HCT116 (cell line): Measurements from ENCODE around the gene SLC24A3. TPM values are rescaled to one million over a fixed set of nuclear protein-coding genes. Genes with fewer than 3 reads are reported as not detected.

Source experiments
- ATAC-seq: fragments of 200-7000 bp; cut with Tn5 transposase; 2 replicates; pipeline ENCODE4 v1.9.1; 2020; ENCODE audit warnings: mild to moderate bottlenecking, moderate library complexity
- BruUV-seq: library from RNA; stranded (reverse); fragments of 400-500 nt; replicated peaks from 2 replicates; lab custom pipeline; 2021; lab: Mats Ljungman, UMichigan
- CTCF ChIA-PET: fragments of 300-600 bp; sonication (Branson Sonifier 250); formaldehyde crosslinking; loops from one replicate; lab custom pipeline; 2021; ENCODE audit warnings: antibody characterized with exemption; lab: Charles Lee
- POLR2A ChIA-PET: fragments of 300-600, 350-600 bp; sonication (Branson Sonifier 250); formaldehyde crosslinking; loops from one replicate; lab custom pipeline; 2021; ENCODE audit warnings: antibody characterized with exemption; lab: Charles Lee
- RAD21 ChIA-PET, 2 experiments: fragments of 300-600 bp; sonication (Branson Sonifier 250); formaldehyde crosslinking; loops; one replicate each; lab custom pipeline; 2023; ENCODE audit warnings: low total read pairs in 2 of 2; ENCODE audit not compliant: uncharacterized antibody in 2 of 2, unreplicated experiment in 2 of 2, low non-redundant PET in 1 of 2; lab: Charles Lee
- DNase-seq: peaks from one replicate; pipeline ENCODE4 v3.0.0-alpha.2; 2010; ENCODE audit warnings: low read depth, low spot score
- H2AFZ ChIP-seq: fragments of 200-600 bp; shearing (Covaris generic), sonication (generic); 2 replicates; pipeline ENCODE4 v1.6.1; 2017; ENCODE audit warnings: low read depth, mixed run types, mixed read lengths, antibody characterized with exemption, low read length; ENCODE audit not compliant: poor library complexity, severe bottlenecking
- H3K27ac ChIP-seq: 2 replicates; pipeline ENCODE4 v1.5.1; 2012; ENCODE audit warnings: low read depth, low read length
- H3K27me3 ChIP-seq: fragments of 200-600 bp; sonication (generic); 2 replicates; pipeline ENCODE4 v1.6.1; 2016; ENCODE audit warnings: mixed run types, low read length, mixed read lengths; ENCODE audit not compliant: insufficient read depth
- H3K36me3 ChIP-seq, 2 experiments: fragments of 200-500 bp in 1 of 2; fragments of 200-600 bp in 1 of 2; sonication (Bioruptor generic) in 1 of 2; sonication (generic) in 1 of 2; 2 replicates each; pipeline versions ENCODE4 v1.5.1 to v1.6.1; 2014 to 2016; ENCODE audit warnings: low read length in 2 of 2, inconsistent platforms in 1 of 2, mixed read lengths in 1 of 2, mixed run types in 1 of 2; ENCODE audit not compliant: insufficient read depth in 2 of 2, control insufficient read depth in 1 of 2
- H3K4me1 ChIP-seq, 2 experiments: fragments of 200-600 bp in 1 of 2; sonication (generic) in 1 of 2; 2 replicates each; pipeline versions ENCODE4 v1.5.1 to v1.6.1; 2012 to 2017; ENCODE audit warnings: low read length in 2 of 2, inconsistent platforms in 1 of 2, mild to moderate bottlenecking in 1 of 2, mixed read lengths in 1 of 2, mixed run types in 1 of 2, moderate library complexity in 1 of 2; ENCODE audit not compliant: insufficient read depth in 2 of 2, control insufficient read depth in 1 of 2
- H3K4me2 ChIP-seq: fragments of 200-600 bp; sonication (generic); 2 replicates; pipeline ENCODE4 v1.6.1; 2017; ENCODE audit warnings: mixed run types, low read length, mixed read lengths
- H3K4me3 ChIP-seq, 2 experiments: fragments of 200-600 bp in 1 of 2; sonication (generic) in 1 of 2; replicated peaks in 1 of 2; 2 replicates each; pipeline ENCODE4 v1.5.1; 2011 to 2016; ENCODE audit warnings: low read length in 2 of 2, control low read depth in 1 of 2, low read depth in 1 of 2, mild to moderate bottlenecking in 1 of 2, mixed read lengths in 1 of 2, mixed run types in 1 of 2
- H3K79me2 ChIP-seq: fragments of 200-600 bp; sonication (generic); 2 replicates; pipeline ENCODE4 v1.6.1; 2017; ENCODE audit warnings: mild to moderate bottlenecking, mixed run types, low read length, moderate library complexity, mixed read lengths; ENCODE audit not compliant: insufficient read depth
- H3K9ac ChIP-seq: fragments of 200-600 bp; sonication (generic); 2 replicates; pipeline ENCODE4 v1.6.1; 2016; ENCODE audit warnings: low read length, mixed read lengths
- H3K9me2 ChIP-seq: fragments of 200-600 bp; sonication (generic), shearing (Covaris generic); 2 replicates; pipeline ENCODE4 v1.6.1; 2017; ENCODE audit warnings: mixed run types, mild to moderate bottlenecking, moderate library complexity; ENCODE audit not compliant: insufficient read depth
- H3K9me3 ChIP-seq, 2 experiments: fragments of 200-500 bp in 1 of 2; fragments of 200-600 bp in 1 of 2; sonication (Bioruptor generic) in 1 of 2; sonication (generic) in 1 of 2; 2 replicates each; pipeline ENCODE4 v1.6.1; 2014 to 2017; ENCODE audit warnings: low read length in 2 of 2, mixed read lengths in 2 of 2, inconsistent platforms in 1 of 2, low read depth in 1 of 2, mild to moderate bottlenecking in 1 of 2, mixed run types in 1 of 2, moderate library complexity in 1 of 2; ENCODE audit not compliant: control insufficient read depth in 1 of 2, insufficient read depth in 1 of 2
- H4K20me1 ChIP-seq: fragments of 200-600 bp; sonication (generic), shearing (Covaris generic); 2 replicates; pipeline ENCODE4 v1.6.1; 2017; ENCODE audit warnings: mixed run types, mild to moderate bottlenecking, moderate library complexity; ENCODE audit not compliant: insufficient read depth
- CBX3 ChIP-seq: IDR thresholded peaks from 2 replicates; pipeline ENCODE4 v1.6.1; 2012; ENCODE audit warnings: low read depth
- EGR1 ChIP-seq: IDR thresholded peaks from 2 replicates; pipeline ENCODE4 v1.6.1; 2012; ENCODE audit warnings: low read depth
- ELF1 ChIP-seq: IDR thresholded peaks from 2 replicates; pipeline ENCODE4 v1.6.1; 2012; ENCODE audit warnings: low read depth, borderline replicate concordance
- EZH2 ChIP-seq: fragments of 200-600 bp; sonication (generic); IDR thresholded peaks from 2 replicates; pipeline ENCODE4 v1.6.1; 2017; ENCODE audit warnings: antibody characterized with exemption, mixed run types
- EZH2phosphoT487 ChIP-seq: fragments of 200-600 bp; IDR thresholded peaks from 2 replicates; pipeline ENCODE4 v1.6.1; 2018; ENCODE audit warnings: antibody characterized with exemption, borderline replicate concordance
- JUND ChIP-seq: IDR thresholded peaks from 2 replicates; pipeline ENCODE4 v1.6.1; 2012
- POLR2AphosphoS5 ChIP-seq: IDR thresholded peaks from 2 replicates; pipeline ENCODE4 v1.6.1; 2011; ENCODE audit warnings: mild to moderate bottlenecking, low read depth, low read length, moderate library complexity
- SP1 ChIP-seq: IDR thresholded peaks from 2 replicates; pipeline ENCODE4 v1.6.1; 2012; ENCODE audit warnings: low read depth
- TCF7L2 ChIP-seq: IDR thresholded peaks from 2 replicates; pipeline ENCODE4 v1.7.0; 2011; ENCODE audit warnings: borderline replicate concordance, inconsistent platforms; ENCODE audit not compliant: insufficient read depth, insufficient read length; ENCODE audit errors: extremely low read depth
- ZFX ChIP-seq: fragments of 450-650 bp; IDR thresholded peaks from 2 replicates; pipeline ENCODE4 v1.6.1; 2017
- intact Hi-C: fragments of 100-400 bp; cut with micrococcal nuclease; formaldehyde crosslinking; loops from 2 replicates; pipeline ENCODE4 v1.10.0; 2022
- total RNA-seq: library from RNA; stranded (reverse); gene quantifications from one replicate; pipeline ENCODE4 v1.2.1, GENCODE V29; 2021; ENCODE audit not compliant: unreplicated experiment
- TF ChIP-seq, protein P1 (sequence below), 3 experiments: fragments of 200-600 bp in 1 of 3; sonication (generic) in 1 of 3; IDR thresholded peaks in 2 of 3; conservative IDR thresholded peaks in 1 of 3; 2 replicates each; pipeline ENCODE4 v1.5.1; 2012 to 2017; ENCODE audit warnings: low read depth in 2 of 3, low read length in 2 of 3, antibody characterized with exemption in 1 of 3, borderline replicate concordance in 1 of 3, control low read depth in 1 of 3, mild to moderate bottlenecking in 1 of 3, mixed read lengths in 1 of 3, mixed run types in 1 of 3, moderate library complexity in 1 of 3; ENCODE audit not compliant: insufficient read depth in 1 of 3
- TF ChIP-seq, protein P2 (sequence below): IDR thresholded peaks from 2 replicates; pipeline ENCODE4 v1.6.1; 2012

The SLC24A3 gene
- total RNA-seq, 1 experiment from 2014 or later = not detected

DNA sequence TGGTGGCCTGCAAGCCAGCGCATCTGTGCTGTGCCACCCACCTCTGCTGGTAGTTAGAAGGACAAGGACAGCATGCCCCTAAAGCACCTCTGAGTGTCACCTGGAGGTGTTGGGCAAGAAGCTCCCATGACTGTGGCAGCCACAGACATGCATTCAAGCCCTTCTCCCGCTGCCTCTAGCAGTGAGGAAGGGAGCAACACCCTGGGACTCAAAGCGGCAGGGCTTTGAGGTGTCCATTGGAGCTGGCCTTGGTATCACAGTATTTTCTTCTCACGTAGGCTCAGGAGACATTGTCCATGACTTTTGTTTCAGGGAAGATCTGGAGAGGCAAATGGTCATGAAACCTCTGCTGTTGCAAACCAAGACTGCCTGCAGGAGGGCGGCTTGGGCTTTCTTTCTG lies 404.8 kb downstream of the SLC24A3 start:
- Histone ChIP-seq H3K79me2 (no peaks in the 10 kb centered on the region), H3K9me3 (no peaks in the 10 kb centered on the region), H3K9ac (no peak overlapping the region), H2AFZ (no peak overlapping the region), H3K4me1 (no peaks in the 10 kb centered on the region), H3K4me2 (no peak overlapping the region), H3K9me2 (no peaks in the 10 kb centered on the region), H3K27ac (no peak overlapping the region), H3K27me3 (peaks cover 42% of the 10 kb centered on the region), H3K36me3 (no peaks in the 10 kb centered on the region), H3K4me3 (no peak overlapping the region), H4K20me1 (no peaks in the 10 kb centered on the region)
- ChIA-PET RAD21 (no interaction called here), CTCF (no interaction called here), POLR2A (no interaction called here)
- intact Hi-C loops = no loop called here
- ATAC-seq = no peak
- TF ChIP-seq CBX3 = no peak
- no TSS peak for BruUV-seq
- DNase-seq = no peak

GRCh38 chr20:19618711-19619110 lies 406.3 kb downstream of the SLC24A3 start:
- H3K9me3 ChIP-seq = no peaks in the 10 kb centered on the region
- H3K36me3 ChIP-seq = no peaks in the 10 kb centered on the region
- TF ChIP-seq, protein P1, sequence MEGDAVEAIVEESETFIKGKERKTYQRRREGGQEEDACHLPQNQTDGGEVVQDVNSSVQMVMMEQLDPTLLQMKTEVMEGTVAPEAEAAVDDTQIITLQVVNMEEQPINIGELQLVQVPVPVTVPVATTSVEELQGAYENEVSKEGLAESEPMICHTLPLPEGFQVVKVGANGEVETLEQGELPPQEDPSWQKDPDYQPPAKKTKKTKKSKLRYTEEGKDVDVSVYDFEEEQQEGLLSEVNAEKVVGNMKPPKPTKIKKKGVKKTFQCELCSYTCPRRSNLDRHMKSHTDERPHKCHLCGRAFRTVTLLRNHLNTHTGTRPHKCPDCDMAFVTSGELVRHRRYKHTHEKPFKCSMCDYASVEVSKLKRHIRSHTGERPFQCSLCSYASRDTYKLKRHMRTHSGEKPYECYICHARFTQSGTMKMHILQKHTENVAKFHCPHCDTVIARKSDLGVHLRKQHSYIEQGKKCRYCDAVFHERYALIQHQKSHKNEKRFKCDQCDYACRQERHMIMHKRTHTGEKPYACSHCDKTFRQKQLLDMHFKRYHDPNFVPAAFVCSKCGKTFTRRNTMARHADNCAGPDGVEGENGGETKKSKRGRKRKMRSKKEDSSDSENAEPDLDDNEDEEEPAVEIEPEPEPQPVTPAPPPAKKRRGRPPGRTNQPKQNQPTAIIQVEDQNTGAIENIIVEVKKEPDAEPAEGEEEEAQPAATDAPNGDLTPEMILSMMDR (IDR thresholded peaks at IDR 0.05 in 2 of 3, conservative IDR thresholded peaks at IDR 0.05 in 1 of 3; ENCODE audit: borderline replicate concordance in 1 of 3, insufficient read depth in 1 of 3, low read depth in 2 of 3, low read length in 2 of 3) = no peak
- TF ChIP-seq EZH2phosphoT487 (no peak), ZFX (no peak), EZH2 (no peak), SP1 (no peak), TCF7L2 (no peak), ELF1 (no peak), EGR1 (no peak), POLR2AphosphoS5 (no peak), JUND (no peak)
- TF ChIP-seq, protein P2, sequence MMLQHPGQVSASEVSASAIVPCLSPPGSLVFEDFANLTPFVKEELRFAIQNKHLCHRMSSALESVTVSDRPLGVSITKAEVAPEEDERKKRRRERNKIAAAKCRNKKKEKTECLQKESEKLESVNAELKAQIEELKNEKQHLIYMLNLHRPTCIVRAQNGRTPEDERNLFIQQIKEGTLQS = no peak
- TF ChIP-seq, all 23 proteins: peak for 0
- no peak overlapping the region for H3K27ac ChIP-seq
- RAD21 ChIA-PET = no interaction called here
- intact Hi-C loops = no loop called here
- POLR2A ChIA-PET = no interaction called here
- CTCF ChIA-PET = interaction anchor here (3.0 kb wide), 1 partner anchor 10 kb away, joined by 16 read pairs; no protein-coding TSS in a partner anchor
- no TSS peak for BruUV-seq
- no peaks in the 10 kb centered on the region for H3K79me2 ChIP-seq
- no peaks in the 10 kb centered on the region for H3K4me1 ChIP-seq
- no peak overlapping the region for H3K4me3 ChIP-seq
- peaks cover 39% of the 10 kb centered on the region for H3K27me3 ChIP-seq
- H2AFZ ChIP-seq = no peak overlapping the region
- ATAC-seq (no peak), DNase-seq (no peak)
- H3K9me2 ChIP-seq = no peaks in the 10 kb centered on the region
- no peak overlapping the region for H3K4me2 ChIP-seq
- H3K9ac ChIP-seq = no peak overlapping the region
- no peaks in the 10 kb centered on the region for H4K20me1 ChIP-seq
